Psoas muscle (tissue), 8 donors: ENCODE results near the gene DNAJC16. TPM values are rescaled to one million over a fixed set of nuclear protein-coding genes. Genes with fewer than 3 reads are reported as not detected.
"Not testable (repeated sequence)": the region's sequence is repeated elsewhere in the genome, so short reads cannot be mapped to it uniquely, and the experiment has no call there.

ENCODE experiments used
- ATAC-seq, 4 donors: fragments of 200-7000 bp; cut with Tn5 transposase; one replicate each; pipeline ENCODE4 v1.9.1; 2020; ENCODE audit warnings: moderate library complexity in 3 of 4, mild to moderate bottlenecking in 2 of 4
- DNase-seq, 2 donors: peaks; one replicate each; pipeline ENCODE4 v3.0.0-alpha.2; 2020
- H3K27ac ChIP-seq: fragments of 200-600 bp; one replicate; pipeline ENCODE4 v1.8.0; 2022
- H3K27me3 ChIP-seq, 3 donors: fragments of 200-600 bp in 1 of 3; one replicate each; pipeline versions ENCODE4 v1.6.1 to v1.8.0; 2013 to 2022; ENCODE audit warnings: low read length in 2 of 3, mild to moderate bottlenecking in 2 of 3, moderate library complexity in 1 of 3; ENCODE audit not compliant: insufficient read depth in 3 of 3
- H3K36me3 ChIP-seq, 2 donors: fragments of 200-600 bp in 1 of 2; one replicate each; pipeline versions ENCODE4 v1.6.1 to v1.8.0; 2013 to 2022; ENCODE audit warnings: low read depth in 1 of 2, mild to moderate bottlenecking in 1 of 2, moderate library complexity in 1 of 2; ENCODE audit not compliant: insufficient read depth in 1 of 2
- H3K4me1 ChIP-seq: fragments of 200-600 bp; one replicate; pipeline ENCODE4 v1.8.0; 2022
- H3K4me3 ChIP-seq: fragments of 200-600 bp; one replicate; pipeline ENCODE4 v1.8.0; 2022; ENCODE audit warnings: mild to moderate bottlenecking
- H3K9me3 ChIP-seq: fragments of 200-600 bp; one replicate; pipeline ENCODE4 v1.8.0; 2022
- WGBS, 3 donors: extraction: QIAGEN DNeasy Blood & Tissue Kit; methylation state at CpG; one replicate each; pipeline versions ENCODE4 v1.1.6 to v1.1.7; 2013; 5-methylcytosine and 5-hydroxymethylcytosine counted together
- intact Hi-C, 2 donors: fragments of 100-400 bp; cut with DNase I; formaldehyde crosslinking; loops; one replicate each; pipeline versions ENCODE4 v1.11.0 to v1.14.2; 2022
- polyA plus RNA-seq, 3 donors: library from polyadenylated mRNA; stranded (reverse); fragments of 200-250 nt; gene quantifications; one replicate each; pipeline ENCODE4 v1.2.3, GENCODE V29; 2013
- total RNA-seq, 4 donors: library from RNA; stranded (reverse); fragmentation: NEBNext Ultra II Directional in 2 of 4; extraction: Animal tissue kit (Norgen Biotek cat#: 25700) in 2 of 4; gene quantifications; one replicate each; pipeline versions ENCODE4 v1.2.1 to v1.2.4, GENCODE V29; 2021 to 2023
- TF ChIP-seq, protein P1 (sequence below): fragments of 200-600 bp; IDR thresholded peaks from one replicate; pipeline ENCODE4 v1.8.0; 2022; ENCODE audit warnings: antibody characterized with exemption
- donor health status: healthy with polysubstance abuse.
- donor health status: DM: no; HTN: no; CAD: no; lungs with moderate emphysema.
- donor health status: Bipolar disorder and iron deficiency.
- donor health status: healthy.
- donor health status: DM: yes; HTN: yes; CAD: no.
- donor health status: DM: no; HTN: no; CAD: no.
- donor health status: DM: no; HTN: no; CAD: no.
- donor health status: DM: yes; HTN: yes; CAD: no.

The DNAJC16 gene
- total and polyA plus RNA-seq, 7 donors, result 6.8 to 29.9 (median 17.2) TPM

GRCh38 chr1:15598436-15598835 is 71.8 kb downstream of the DNAJC16 start:
- intact Hi-C loops, result no loop called here
- no peaks in the 10 kb centered on the region for H3K36me3 ChIP-seq
- TF ChIP-seq, protein P1, sequence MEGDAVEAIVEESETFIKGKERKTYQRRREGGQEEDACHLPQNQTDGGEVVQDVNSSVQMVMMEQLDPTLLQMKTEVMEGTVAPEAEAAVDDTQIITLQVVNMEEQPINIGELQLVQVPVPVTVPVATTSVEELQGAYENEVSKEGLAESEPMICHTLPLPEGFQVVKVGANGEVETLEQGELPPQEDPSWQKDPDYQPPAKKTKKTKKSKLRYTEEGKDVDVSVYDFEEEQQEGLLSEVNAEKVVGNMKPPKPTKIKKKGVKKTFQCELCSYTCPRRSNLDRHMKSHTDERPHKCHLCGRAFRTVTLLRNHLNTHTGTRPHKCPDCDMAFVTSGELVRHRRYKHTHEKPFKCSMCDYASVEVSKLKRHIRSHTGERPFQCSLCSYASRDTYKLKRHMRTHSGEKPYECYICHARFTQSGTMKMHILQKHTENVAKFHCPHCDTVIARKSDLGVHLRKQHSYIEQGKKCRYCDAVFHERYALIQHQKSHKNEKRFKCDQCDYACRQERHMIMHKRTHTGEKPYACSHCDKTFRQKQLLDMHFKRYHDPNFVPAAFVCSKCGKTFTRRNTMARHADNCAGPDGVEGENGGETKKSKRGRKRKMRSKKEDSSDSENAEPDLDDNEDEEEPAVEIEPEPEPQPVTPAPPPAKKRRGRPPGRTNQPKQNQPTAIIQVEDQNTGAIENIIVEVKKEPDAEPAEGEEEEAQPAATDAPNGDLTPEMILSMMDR, result no peak
- H3K27me3 ChIP-seq, result no peaks in the 10 kb centered on the region
- DNase-seq (no peak), ATAC-seq (peak; percentile 42 to 68 (median 46))
- no peaks in the 10 kb centered on the region for H3K9me3 ChIP-seq
- peak overlapping the region; percentile 27 for H3K4me3 ChIP-seq
- peaks cover 21% of the 10 kb centered on the region for H3K4me1 ChIP-seq
- 7 to 11% (median 10%) methylated on average over 2 of the region's 2 CpGs for WGBS, 3 donors
- H3K27ac ChIP-seq, result peak overlapping the region; percentile 89

DNA sequence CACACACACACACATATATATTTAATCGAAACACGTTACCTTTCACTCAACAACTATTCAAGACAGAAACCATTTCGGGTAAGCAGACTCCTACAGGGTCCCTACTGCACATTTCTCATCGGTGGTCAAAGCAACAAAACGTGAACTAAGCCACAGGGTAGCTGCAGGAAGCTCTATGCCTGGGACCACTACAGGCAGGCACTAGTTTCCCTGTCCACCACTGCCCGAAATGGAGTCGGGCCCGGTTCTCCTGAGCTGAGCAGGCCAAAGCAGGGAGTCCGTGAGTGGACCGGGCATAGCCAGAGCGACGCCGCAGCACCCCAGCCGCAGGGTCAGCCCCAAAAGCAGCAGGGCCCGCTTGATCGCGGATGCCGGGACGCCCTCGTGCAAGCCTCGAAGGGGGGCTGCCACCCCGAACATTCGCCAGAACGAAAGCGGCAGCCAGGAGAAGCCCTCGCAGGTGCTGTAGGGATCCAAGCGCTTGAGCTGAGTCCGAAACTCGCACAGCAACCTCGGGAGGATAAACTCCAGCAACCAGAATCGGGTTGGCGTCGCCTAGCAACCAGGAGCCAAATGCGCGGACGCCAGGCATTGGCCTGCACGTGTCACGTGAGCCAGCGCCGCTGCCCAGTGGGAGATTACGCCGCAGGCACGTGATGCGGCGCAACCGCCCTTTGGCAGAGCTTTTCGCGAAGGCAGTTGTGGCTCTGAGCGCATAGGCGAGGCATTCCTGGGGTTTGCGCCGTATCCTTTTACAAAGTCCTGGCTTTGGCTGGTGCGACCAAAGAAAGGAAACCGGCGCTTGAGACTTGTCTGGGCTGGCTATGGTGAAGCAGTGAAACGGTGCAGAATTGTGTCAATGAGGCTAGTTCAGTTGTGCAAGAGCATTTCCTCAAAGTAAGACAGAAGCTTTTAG is 76.7 kb downstream of the DNAJC16 start:
- peak; percentile 94 to 99 (median 98) for ATAC-seq
- WGBS, 3 donors, result 1% methylated on average over 56 of the region's 56 CpGs

DNA sequence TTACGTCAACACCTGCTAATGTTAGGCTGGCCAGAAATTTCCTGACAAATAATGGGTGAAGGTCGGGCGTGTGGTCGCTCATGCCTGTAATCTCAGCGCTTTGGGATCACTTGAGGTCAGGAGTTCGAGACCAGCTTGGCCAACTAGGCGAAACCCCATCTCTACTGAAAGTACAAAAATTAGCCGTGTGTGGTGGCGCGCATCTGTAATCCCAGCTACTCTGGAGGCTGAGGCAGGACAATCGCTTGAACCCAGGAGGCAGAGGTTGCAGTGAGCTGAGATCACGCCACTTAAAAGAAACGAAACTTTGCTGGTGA is 77.3 kb downstream of the DNAJC16 start:
- not testable (repeated sequence) for H3K9me3 ChIP-seq, DNase-seq, ATAC-seq, H3K27me3 ChIP-seq, H3K4me1 ChIP-seq, H3K36me3 ChIP-seq
- Histone ChIP-seq H3K27ac (peak overlapping the region; percentile 89), H3K4me3 (peak overlapping the region; percentile 86)
- intact Hi-C loops, result loop anchor here in 1 of 2 donors (1.0 kb wide), 1 partner anchor 13 kb away; the partner anchor contains the start of gene DDI2
- WGBS, 3 donors, result 42 to 56% (median 49%) methylated on average over 13 of the region's 13 CpGs

More for the DNA sequence above, 76.7 kb downstream of the DNAJC16 start:
- TF ChIP-seq, protein P1, result no peak
- H3K4me3 ChIP-seq, result peak overlapping the region; percentile 86
- no peaks in the 10 kb centered on the region for H3K36me3 ChIP-seq
- H3K27me3 ChIP-seq, result no peaks in the 10 kb centered on the region
- no peaks in the 10 kb centered on the region for H3K9me3 ChIP-seq
- peak overlapping the region; percentile 89 for H3K27ac ChIP-seq
- peaks cover 4% of the 10 kb centered on the region for H3K4me1 ChIP-seq
- intact Hi-C loops, result loop anchor here in 1 of 2 donors (1.0 kb wide), 1 partner anchor 14 kb away; the partner anchor contains the start of gene DDI2
- DNase-seq, result peak; percentile 98 to 99

DNA sequence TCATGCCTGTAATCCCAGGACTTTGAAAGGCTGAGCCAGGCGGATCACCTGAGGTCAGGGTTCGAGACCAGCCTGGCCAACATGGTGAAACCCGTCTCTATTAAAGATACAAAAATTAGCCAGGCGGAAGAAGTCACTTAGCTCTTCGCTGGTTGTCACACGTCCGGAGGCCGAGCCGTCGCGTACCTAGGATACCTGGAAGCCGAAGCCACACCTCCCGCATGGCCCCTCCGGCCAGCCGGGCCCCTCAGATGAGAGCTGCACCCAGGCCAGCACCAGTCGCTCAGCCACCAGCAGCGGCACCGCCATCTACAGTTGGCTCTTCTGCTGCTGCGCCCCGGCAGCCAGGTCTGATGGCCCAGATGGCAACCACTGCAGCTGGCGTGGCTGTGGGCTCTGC is 77.8 kb downstream of the DNAJC16 start:
- ATAC-seq, DNase-seq, intact Hi-C loops, H3K36me3 ChIP-seq, H3K4me3 ChIP-seq, H3K27me3 ChIP-seq, H3K9me3 ChIP-seq, H3K4me1 ChIP-seq: not testable (repeated sequence)
- H3K27ac ChIP-seq, result peak overlapping the region; percentile 89
- WGBS, 3 donors, result 93 to 97% (median 96%) methylated on average over 20 to 21 of the region's 21 CpGs

- Histone ChIP-seq H3K27ac (no peak overlapping the region), H3K4me3 (no peak overlapping the region), H3K9me3 (no peaks in the 10 kb centered on the region), H3K36me3 (no peaks in the 10 kb centered on the region), H3K27me3 (no peaks in the 10 kb centered on the region), H3K4me1 (no peaks in the 10 kb centered on the region)
- WGBS, 3 donors, result 85 to 87% (median 86%) methylated on average over 11 of the region's 11 CpGs
- DNase-seq (no peak), ATAC-seq (no peak)
- intact Hi-C loops, result no loop called here
- TF ChIP-seq, protein P1, result no peak
Observed at GRCh38 chr1:15605398-15606383, 79.0 kb downstream of the DNAJC16 start.
